Measurements from ENCODE around the gene SH3RF3. TPM values are rescaled to one million over a fixed set of nuclear protein-coding genes. Genes with fewer than 3 reads are reported as not detected.

SH3RF3 gene
- total RNA-seq, 2 donors from 2014 or later, result 1.3 to 5.6 TPM

GRCh38 chr2:109387778-109388469 is 258.9 kb downstream of the SH3RF3 start:
- 67 to 70% methylated on average over 8 of the region's 8 CpGs for WGBS, 2 donors
- H3K36me3 ChIP-seq (replicated peaks in 1 of 2; ENCODE audit: insufficient read depth in 1 of 2, low read depth in 2 of 2), result no peaks in the 10 kb centered on the region
- H3K4me3 ChIP-seq, result no peak overlapping the region
- no peak overlapping the region for H3K27ac ChIP-seq
- DNase-seq (no peak), ATAC-seq (no peak)
- no peaks in the 10 kb centered on the region for H3K4me1 ChIP-seq
- TF ChIP-seq, protein P1, sequence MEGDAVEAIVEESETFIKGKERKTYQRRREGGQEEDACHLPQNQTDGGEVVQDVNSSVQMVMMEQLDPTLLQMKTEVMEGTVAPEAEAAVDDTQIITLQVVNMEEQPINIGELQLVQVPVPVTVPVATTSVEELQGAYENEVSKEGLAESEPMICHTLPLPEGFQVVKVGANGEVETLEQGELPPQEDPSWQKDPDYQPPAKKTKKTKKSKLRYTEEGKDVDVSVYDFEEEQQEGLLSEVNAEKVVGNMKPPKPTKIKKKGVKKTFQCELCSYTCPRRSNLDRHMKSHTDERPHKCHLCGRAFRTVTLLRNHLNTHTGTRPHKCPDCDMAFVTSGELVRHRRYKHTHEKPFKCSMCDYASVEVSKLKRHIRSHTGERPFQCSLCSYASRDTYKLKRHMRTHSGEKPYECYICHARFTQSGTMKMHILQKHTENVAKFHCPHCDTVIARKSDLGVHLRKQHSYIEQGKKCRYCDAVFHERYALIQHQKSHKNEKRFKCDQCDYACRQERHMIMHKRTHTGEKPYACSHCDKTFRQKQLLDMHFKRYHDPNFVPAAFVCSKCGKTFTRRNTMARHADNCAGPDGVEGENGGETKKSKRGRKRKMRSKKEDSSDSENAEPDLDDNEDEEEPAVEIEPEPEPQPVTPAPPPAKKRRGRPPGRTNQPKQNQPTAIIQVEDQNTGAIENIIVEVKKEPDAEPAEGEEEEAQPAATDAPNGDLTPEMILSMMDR (IDR thresholded peaks at IDR 0.05), result no peak
- TF ChIP-seq POLR2A (IDR thresholded peaks at IDR 0.05), result no peak
- intact Hi-C loops (cut with DNase I), result no loop called here
- H3K27me3 ChIP-seq, result no peaks in the 10 kb centered on the region
- H3K9me3 ChIP-seq, result no peaks in the 10 kb centered on the region

- intact Hi-C loops (cut with DNase I), result no loop called here
- Histone ChIP-seq H3K27me3 (no peaks in the 10 kb centered on the region), H3K9me3 (no peaks in the 10 kb centered on the region), H3K4me3 (no peak overlapping the region), H3K36me3 (replicated peaks in 1 of 2; ENCODE audit: insufficient read depth in 1 of 2, low read depth in 2 of 2) (no peaks in the 10 kb centered on the region), H3K4me1 (no peaks in the 10 kb centered on the region), H3K27ac (no peak overlapping the region)
- no peak for TF ChIP-seq POLR2A (IDR thresholded peaks at IDR 0.05)
- ATAC-seq, result no peak
- DNase-seq, result no peak
- 85 to 92% methylated on average over 3 to 9 of the region's 9 CpGs for WGBS, 2 donors
Observed at GRCh38 chr2:109391243-109391642, 262.2 kb downstream of the SH3RF3 start.

DNA sequence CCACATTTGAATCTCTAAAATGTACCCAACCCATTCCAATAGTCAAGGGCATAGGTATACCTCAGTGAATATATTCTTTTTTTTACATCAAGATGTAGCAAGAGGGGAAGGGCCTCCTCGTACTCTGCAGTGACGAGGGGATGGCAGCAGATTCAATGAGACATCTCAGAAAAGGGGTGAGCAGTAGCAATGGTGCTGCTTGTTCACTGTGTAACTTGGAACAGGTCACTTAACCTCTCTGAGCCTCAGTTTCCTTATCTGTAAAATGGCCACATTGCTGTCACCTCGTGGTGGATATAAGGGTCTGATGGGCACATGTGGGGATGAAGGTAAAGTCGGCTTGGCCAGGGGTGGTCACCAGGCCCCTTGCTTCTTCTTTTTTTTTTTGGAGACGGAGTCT is 263.1 kb downstream of the SH3RF3 start:
- Histone ChIP-seq H3K27ac (no peak overlapping the region), H3K4me1 (no peaks in the 10 kb centered on the region), H3K9me3 (no peaks in the 10 kb centered on the region), H3K27me3 (no peaks in the 10 kb centered on the region), H3K36me3 (replicated peaks in 1 of 2; ENCODE audit: insufficient read depth in 1 of 2, low read depth in 2 of 2) (no peaks in the 10 kb centered on the region), H3K4me3 (no peak overlapping the region)
- intact Hi-C loops (cut with DNase I), result no loop called here
- TF ChIP-seq, protein P1 (IDR thresholded peaks at IDR 0.05), result no peak
- TF ChIP-seq POLR2A (IDR thresholded peaks at IDR 0.05), result no peak
- ATAC-seq (no peak), DNase-seq (no peak)
- 80 to 82% methylated on average over 5 of the region's 5 CpGs for WGBS, 2 donors

DNA sequence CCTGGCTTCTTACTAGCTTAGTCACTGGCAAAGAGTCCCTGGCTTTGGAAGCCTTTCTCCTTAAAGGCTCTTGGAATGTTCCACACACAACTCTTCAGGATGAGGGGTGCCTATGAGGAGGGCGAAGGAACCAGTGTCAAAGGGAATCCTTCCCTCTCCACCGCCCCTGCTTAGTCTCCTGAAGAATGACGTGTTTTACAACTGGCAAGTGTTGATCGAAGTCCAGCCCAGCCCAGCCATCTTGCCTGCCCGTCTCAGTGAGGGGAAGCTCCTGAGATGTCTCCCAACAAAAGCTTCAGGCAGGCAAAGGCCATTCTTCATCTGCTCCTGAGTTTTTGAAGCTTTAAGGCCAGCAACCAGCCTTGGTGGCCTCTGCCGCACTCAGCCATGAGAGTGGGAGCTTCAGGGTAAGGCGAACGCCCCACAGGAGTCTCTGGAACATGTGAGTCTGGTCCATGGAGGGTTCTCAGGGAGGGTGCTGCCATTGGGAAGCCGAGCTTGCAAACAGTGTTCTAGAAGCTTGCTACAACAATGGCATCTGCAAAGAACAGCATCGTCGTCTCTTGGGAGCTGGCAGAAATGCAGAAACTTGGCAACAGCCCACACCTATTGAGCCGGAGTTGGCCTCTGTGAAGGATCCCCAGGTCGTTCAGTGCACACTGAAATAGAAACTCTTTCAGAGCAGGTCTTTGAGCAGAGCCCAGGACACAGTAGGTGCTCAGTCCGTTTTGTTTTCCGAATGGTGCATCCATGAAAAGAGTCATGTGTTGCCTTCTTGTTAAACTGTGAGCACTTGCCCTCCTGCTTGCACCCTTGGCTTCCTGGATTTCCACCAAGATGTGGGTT is 264.0 kb downstream of the SH3RF3 start:
- DNase-seq (no peak), ATAC-seq (no peak)
- H3K36me3 ChIP-seq (replicated peaks in 1 of 2; ENCODE audit: insufficient read depth in 1 of 2, low read depth in 2 of 2), result no peaks in the 10 kb centered on the region
- TF ChIP-seq POLR2A (IDR thresholded peaks at IDR 0.05), result no peak
- TF ChIP-seq, protein P1 (IDR thresholded peaks at IDR 0.05), result no peak
- H3K27ac ChIP-seq, result no peak overlapping the region
- no peaks in the 10 kb centered on the region for H3K9me3 ChIP-seq
- no peaks in the 10 kb centered on the region for H3K27me3 ChIP-seq
- no peak overlapping the region for H3K4me3 ChIP-seq
- no peaks in the 10 kb centered on the region for H3K4me1 ChIP-seq
- WGBS, 2 donors, result 67 to 70% methylated on average over 9 to 15 of the region's 15 CpGs
- intact Hi-C loops (cut with DNase I), result no loop called here

DNA sequence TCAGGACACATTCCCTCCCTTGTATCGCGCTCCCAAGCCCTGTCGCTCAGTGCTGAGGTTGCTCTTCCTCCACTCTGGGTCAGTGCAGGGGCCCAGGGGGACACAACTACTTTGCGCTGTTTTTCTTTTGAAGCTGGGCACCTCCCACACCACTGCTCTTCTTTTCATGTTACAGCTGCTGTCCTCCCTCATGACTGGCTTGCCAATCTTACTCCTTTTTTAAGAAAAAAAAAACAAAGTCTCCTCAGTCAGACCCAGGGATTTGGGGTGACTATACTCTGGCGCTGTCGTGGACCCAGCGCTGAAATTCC is 264.6 kb downstream of the SH3RF3 start:
- ATAC-seq, result no peak
- H3K27me3 ChIP-seq, result no peaks in the 10 kb centered on the region
- 85% methylated on average over 7 of the region's 7 CpGs for WGBS, 2 donors
- no peaks in the 10 kb centered on the region for H3K36me3 ChIP-seq (replicated peaks in 1 of 2; ENCODE audit: insufficient read depth in 1 of 2, low read depth in 2 of 2)
- no peaks in the 10 kb centered on the region for H3K4me1 ChIP-seq
- no peak for TF ChIP-seq POLR2A (IDR thresholded peaks at IDR 0.05)
- TF ChIP-seq, protein P1 (IDR thresholded peaks at IDR 0.05), result no peak
- no peak overlapping the region for H3K27ac ChIP-seq
- no peaks in the 10 kb centered on the region for H3K9me3 ChIP-seq
- no peak overlapping the region for H3K4me3 ChIP-seq
- intact Hi-C loops (cut with DNase I), result no loop called here
- no peak for DNase-seq
